HUES64 (cell line): Measurements from ENCODE around the gene B4GALT7.

ENCODE experiments used
- H3K27ac ChIP-seq: 2 replicates; pipeline ENCODE4 v1.7.0; 2013; ENCODE audit warnings: low read depth, low read length, inconsistent platforms
- H3K27me3 ChIP-seq: 2 replicates; pipeline ENCODE4 v1.6.1; 2013; ENCODE audit warnings: mild to moderate bottlenecking, low read length; ENCODE audit not compliant: insufficient read depth
- H3K36me3 ChIP-seq: 2 replicates; pipeline ENCODE4 v1.6.1; 2013; ENCODE audit warnings: mild to moderate bottlenecking, low read length; ENCODE audit not compliant: insufficient read depth
- H3K4me1 ChIP-seq: 2 replicates; pipeline ENCODE4 v1.6.1; 2013; ENCODE audit warnings: mild to moderate bottlenecking, low read length, moderate library complexity; ENCODE audit not compliant: insufficient read depth
- H3K4me3 ChIP-seq: 2 replicates; pipeline ENCODE4 v1.5.1; 2013; ENCODE audit warnings: mild to moderate bottlenecking, low read length, moderate library complexity
- H3K9ac ChIP-seq: 2 replicates; pipeline ENCODE4 v1.6.1; 2013; ENCODE audit warnings: mild to moderate bottlenecking, low read depth, low read length
- H3K9me3 ChIP-seq: 2 replicates; pipeline ENCODE4 v1.6.1; 2013; ENCODE audit warnings: low read depth, low read length; ENCODE audit not compliant: insufficient read depth
- WGBS: fragments of 150-250, 120-280 bp; methylation state at CpG from one replicate; pipeline ENCODE4 v1.1.7; 2013; ENCODE audit warnings: missing lambda C conversion rate; 5-methylcytosine and 5-hydroxymethylcytosine counted together

B4GALT7 gene

DNA sequence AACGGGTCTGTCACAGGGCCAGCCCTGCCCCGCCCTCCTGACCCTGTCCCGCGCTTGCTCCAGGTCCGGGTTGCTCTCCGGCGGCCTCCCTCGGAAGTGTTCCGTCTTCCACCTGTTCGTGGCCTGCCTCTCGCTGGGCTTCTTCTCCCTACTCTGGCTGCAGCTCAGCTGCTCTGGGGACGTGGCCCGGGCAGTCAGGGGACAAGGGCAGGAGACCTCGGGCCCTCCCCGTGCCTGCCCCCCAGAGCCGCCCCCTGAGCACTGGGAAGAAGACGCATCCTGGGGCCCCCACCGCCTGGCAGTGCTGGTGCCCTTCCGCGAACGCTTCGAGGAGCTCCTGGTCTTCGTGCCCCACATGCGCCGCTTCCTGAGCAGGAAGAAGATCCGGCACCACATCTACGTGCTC lies 4.2 kb downstream of the B4GALT7 start:
- Histone ChIP-seq H3K36me3 (peaks cover 10% of the 10 kb centered on the region), H3K27me3 (no peaks in the 10 kb centered on the region), H3K4me3 (no peak overlapping the region), H3K9me3 (no peaks in the 10 kb centered on the region), H3K4me1 (peaks cover 4% of the 10 kb centered on the region), H3K9ac (no peak overlapping the region), H3K27ac (no peak overlapping the region)
- whole genome bisulfite sequencing = 93% methylated on average over 27 of the region's 27 CpGs

DNA sequence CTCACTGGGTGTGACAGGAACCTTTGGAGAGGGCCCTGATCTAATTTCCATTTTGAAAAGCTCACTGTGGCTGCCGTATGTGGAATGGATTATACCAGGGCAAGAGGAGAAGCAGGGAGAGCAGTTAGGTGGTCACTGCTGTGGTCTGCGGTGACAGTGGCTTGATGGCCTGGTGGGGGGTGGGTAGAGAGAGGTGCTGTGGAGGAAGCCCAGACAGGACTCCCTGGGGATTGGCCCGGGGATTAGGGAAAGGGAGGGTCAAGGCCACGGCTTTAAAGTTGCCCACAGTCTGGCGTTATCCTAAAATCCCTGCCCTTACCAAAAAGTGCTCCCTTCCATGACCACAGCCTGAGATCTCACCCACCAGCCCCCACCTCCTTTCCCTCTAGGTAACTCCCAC lies 4.7 kb downstream of the B4GALT7 start:
- Histone ChIP-seq H3K4me3 (no peak overlapping the region), H3K4me1 (peaks cover 4% of the 10 kb centered on the region), H3K36me3 (peaks cover 15% of the 10 kb centered on the region), H3K27me3 (no peaks in the 10 kb centered on the region), H3K27ac (no peak overlapping the region), H3K9ac (no peak overlapping the region), H3K9me3 (no peaks in the 10 kb centered on the region)
- 89% methylated on average over 5 of the region's 5 CpGs for WGBS

DNA sequence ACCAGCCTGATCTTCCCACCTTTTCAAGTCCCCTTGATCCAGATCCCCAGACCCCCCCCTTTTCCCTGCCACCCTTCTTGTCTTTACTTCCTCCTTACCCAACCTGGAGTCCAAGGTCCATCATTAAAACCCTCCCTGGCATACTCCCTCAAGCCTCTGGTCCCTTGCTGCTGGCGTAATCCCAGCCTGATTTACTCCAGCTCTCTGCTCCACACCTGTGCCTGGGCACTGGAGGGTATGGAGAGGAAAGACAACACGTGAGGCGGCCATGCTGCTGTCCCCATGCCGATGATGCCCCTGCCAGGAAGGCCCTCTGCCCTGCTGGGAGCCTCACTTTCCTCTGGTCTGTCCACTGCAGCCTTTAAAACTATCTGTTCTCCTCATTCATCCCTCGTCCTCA lies 5.1 kb downstream of the B4GALT7 start:
- WGBS = 93% methylated on average over 5 of the region's 5 CpGs
- Histone ChIP-seq H3K4me1 (peaks cover 4% of the 10 kb centered on the region), H3K27ac (no peak overlapping the region), H3K9me3 (no peaks in the 10 kb centered on the region), H3K27me3 (no peaks in the 10 kb centered on the region), H3K4me3 (no peak overlapping the region), H3K36me3 (peaks cover 19% of the 10 kb centered on the region), H3K9ac (no peak overlapping the region)

DNA sequence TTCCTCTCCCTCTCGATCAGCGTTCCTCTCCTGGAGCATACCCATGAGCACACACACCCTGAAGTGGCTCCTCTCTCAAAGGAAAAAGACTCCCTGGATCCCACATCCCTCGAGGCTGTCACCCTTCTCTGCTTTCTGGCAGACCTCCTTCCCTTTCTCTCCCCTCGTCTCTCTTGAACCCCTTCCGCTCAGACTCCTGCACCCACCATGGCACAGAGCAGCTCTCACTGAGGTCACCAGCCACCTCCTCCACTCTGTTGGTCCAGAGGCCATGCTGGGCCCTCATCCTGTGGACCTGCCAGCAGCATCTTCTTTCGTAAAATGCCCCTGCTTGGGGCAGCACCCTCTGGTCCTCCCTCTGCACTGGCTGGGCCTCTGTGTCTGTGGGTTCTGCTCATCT lies 5.7 kb downstream of the B4GALT7 start:
- WGBS = 93% methylated on average over 6 of the region's 6 CpGs
- H3K27ac ChIP-seq = no peak overlapping the region
- no peaks in the 10 kb centered on the region for H3K27me3 ChIP-seq

DNA sequence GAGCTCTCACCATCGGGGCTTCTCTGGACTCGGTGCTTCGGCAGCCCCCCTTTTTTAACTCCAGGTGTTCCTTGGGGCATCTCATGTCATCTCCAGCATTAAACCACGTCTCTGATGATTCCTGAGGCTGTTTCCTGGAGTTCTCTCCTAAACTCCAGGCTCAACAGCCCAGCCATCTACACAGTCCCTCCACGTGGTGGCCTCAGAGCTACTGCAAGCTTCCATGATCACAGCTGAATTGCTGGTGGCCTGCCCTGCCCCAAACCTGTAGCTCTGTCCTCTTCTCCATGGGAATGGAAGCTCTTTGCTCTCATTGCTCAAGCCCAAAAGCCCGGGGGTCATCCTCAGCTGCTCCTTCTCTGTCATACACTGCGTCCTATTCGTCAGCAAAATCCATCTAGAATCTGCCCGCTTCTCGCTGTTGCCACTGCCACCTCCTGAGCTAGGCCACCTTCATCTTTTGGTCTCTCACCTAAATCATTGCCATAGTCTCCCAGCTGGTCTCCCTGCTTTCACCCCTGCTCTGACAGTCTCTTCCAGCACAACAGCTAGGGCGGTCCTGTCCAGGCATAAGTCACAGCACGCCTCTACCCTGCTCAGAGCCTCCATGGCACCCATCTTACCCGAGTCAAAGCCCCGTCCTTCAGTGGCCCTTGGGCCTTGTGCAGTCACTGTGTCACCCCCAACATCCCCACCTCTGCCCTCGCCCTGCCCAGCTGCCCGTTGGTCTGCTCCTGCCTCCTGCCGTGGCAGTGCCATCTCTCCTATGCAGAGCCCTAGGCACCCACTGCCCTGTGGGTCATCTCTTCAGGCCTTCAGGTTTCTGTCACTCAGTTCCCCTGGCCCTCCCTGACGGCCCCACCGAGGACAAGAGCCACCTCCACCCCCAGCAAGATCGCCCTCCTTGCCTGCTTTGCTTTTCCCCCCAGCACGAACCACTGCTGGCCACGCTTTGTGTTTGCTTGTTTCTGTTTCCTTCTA lies 6.4 kb downstream of the B4GALT7 start:
- Histone ChIP-seq H3K36me3 (peaks cover 19% of the 10 kb centered on the region), H3K4me1 (peaks cover 4% of the 10 kb centered on the region), H3K27me3 (no peaks in the 10 kb centered on the region), H3K9me3 (no peaks in the 10 kb centered on the region), H3K4me3 (no peak overlapping the region), H3K27ac (no peak overlapping the region; the same call in 1 of the 2 replicates), H3K9ac (no peak overlapping the region; the same call in 1 of the 2 replicates)
- WGBS = 88% methylated on average over 22 of the region's 22 CpGs

More for the DNA sequence above, 5.7 kb downstream of the B4GALT7 start:
- peaks cover 19% of the 10 kb centered on the region for H3K36me3 ChIP-seq
- H3K4me1 ChIP-seq = peaks cover 4% of the 10 kb centered on the region
- no peak overlapping the region for H3K4me3 ChIP-seq
- H3K9me3 ChIP-seq = no peaks in the 10 kb centered on the region
- no peak overlapping the region for H3K9ac ChIP-seq

DNA sequence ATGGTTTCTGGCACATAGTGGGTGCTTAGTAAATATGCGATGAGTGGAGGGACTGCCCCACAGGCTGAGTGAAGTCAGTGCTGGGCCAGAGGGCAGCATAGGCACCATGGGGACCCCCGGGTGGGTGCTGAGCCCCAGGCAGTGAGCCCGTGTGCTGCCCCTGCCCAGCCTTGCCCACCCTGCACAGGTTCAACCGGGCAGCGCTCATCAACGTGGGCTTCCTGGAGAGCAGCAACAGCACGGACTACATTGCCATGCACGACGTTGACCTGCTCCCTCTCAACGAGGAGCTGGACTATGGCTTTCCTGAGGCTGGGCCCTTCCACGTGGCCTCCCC lies 7.2 kb downstream of the B4GALT7 start:
- Histone ChIP-seq H3K4me1 (peaks cover 4% of the 10 kb centered on the region), H3K27ac (peak overlapping the region; percentile 91), H3K4me3 (no peak overlapping the region), H3K9me3 (no peaks in the 10 kb centered on the region), H3K27me3 (no peaks in the 10 kb centered on the region), H3K9ac (peak overlapping the region; percentile 37; the same call in 1 of the 2 replicates), H3K36me3 (peaks cover 19% of the 10 kb centered on the region)
- 70% methylated on average over 11 of the region's 11 CpGs for WGBS

DNA sequence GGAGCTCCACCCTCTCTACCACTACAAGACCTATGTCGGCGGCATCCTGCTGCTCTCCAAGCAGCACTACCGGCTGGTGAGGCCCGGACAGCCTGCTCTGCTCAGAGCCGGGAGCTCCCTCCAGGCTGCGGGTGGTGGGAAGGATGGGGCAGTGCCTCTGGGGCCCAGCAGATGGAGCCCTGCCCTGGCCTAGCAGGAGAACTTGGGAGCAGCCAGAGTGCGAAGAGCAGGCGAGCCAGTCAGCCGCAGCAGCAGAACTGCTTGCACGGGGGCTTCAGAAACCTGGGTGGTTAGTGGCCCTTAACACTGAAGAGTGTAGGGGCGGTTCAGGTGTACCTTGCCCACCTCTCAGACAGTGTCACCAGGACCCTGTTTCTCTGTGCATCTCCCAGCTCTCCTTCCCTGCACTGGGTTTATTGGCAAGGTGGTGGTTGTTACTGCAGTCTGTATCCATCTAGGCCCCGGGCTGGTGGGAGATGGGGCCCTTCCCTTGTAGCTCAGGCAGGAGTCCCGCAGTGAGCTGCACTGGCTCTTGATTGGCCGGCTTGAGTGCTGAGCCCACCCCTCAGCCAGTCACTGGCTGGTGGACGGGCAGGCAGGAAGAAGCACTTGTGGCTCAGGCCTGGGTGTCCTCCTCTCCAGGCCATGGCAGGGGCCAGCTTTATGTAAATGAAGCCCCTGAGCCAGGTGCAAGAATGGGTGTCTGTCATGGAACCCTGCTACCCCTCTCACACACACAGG lies 7.7 kb downstream of the B4GALT7 start:
- peaks cover 4% of the 10 kb centered on the region for H3K4me1 ChIP-seq
- H3K4me3 ChIP-seq = peak overlapping the region; percentile 29; the same call in 1 of the 2 replicates
- peaks cover 19% of the 10 kb centered on the region for H3K36me3 ChIP-seq
- H3K27ac ChIP-seq = peak overlapping the region; percentile 91
- H3K9me3 ChIP-seq = no peaks in the 10 kb centered on the region
- 24% methylated on average over 15 of the region's 15 CpGs for WGBS
- peak overlapping the region; percentile 37; the same call in 1 of the 2 replicates for H3K9ac ChIP-seq
- no peaks in the 10 kb centered on the region for H3K27me3 ChIP-seq

DNA sequence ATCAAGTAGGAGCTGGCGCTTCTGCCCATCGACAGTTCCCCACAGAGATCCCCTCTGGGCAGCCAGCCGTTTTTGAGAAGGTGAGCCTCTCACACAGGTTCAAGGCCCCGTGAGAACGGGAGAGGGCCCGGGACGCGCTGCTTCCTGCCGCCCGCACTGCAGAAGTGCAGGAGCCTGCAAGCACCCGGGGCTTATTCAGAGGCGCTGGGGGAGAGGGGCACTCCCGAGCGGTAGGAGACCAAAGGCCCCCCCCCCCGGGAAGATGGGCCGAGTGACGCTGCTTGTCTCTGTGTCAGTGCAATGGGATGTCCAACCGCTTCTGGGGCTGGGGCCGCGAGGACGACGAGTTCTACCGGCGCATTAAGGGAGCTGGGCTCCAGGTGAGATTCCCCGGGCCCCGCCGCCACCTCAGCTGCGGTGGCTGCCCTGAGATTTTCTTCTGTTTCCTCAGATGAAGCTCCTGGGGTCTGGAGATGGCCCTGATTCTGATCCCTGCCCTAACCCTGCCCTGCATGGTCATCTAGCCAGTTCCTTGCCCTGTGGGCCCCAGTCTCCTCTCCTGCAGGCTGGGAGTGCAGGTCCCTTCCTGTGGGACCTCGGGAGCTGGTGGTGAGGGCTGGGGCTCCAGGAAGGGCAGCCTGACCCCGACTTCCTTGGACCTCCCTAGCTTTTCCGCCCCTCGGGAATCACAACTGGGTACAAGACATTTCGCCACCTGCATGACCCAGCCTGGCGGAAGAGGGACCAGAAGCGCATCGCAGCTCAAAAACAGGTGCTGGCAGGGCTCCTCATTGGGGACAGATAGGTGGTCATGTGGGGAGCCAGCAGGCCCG lies 8.5 kb downstream of the B4GALT7 start:
- H3K27ac ChIP-seq = peak overlapping the region; percentile 91; the same call in 1 of the 2 replicates
- 90% methylated on average over 37 of the region's 37 CpGs for WGBS

DNA sequence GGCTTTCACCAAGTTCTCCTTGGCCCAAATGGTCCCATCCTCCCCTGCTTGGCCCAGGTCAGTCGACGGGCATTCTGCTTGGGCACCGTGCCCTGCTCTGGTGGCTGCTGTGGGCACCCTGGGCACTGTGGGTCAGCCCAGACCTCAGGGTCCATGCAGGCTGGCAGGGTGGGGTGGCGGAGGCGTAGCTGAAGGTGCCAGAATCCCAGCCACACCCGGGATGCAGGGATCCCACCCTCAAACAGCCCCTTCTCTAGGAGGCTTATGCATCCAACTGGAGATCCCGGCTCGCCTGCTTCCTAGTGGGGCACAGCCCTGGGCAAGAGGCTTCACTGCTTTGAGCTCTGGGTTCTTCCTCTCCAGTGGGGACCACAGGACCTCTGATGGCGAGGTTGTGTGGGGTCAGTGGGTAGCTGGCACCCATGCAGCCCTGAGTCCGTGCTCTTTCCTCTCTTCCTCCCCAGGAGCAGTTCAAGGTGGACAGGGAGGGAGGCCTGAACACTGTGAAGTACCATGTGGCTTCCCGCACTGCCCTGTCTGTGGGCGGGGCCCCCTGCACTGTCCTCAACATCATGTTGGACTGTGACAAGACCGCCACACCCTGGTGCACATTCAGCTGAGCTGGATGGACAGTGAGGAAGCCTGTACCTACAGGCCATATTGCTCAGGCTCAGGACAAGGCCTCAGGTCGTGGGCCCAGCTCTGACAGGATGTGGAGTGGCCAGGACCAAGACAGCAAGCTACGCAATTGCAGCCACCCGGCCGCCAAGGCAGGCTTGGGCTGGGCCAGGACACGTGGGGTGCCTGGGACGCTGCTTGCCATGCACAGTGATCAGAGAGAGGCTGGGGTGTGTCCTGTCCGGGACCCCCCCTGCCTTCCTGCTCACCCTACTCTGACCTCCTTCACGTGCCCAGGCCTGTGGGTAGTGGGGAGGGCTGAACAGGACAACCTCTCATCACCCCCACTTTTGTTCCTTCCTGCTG lies 9.4 kb downstream of the B4GALT7 start:
- Histone ChIP-seq H3K9ac (no peak overlapping the region), H3K36me3 (peaks cover 19% of the 10 kb centered on the region), H3K4me3 (no peak overlapping the region), H3K4me1 (peaks cover 4% of the 10 kb centered on the region), H3K27ac (no peak overlapping the region), H3K27me3 (no peaks in the 10 kb centered on the region), H3K9me3 (no peaks in the 10 kb centered on the region)
- WGBS = 95% methylated on average over 19 of the region's 21 CpGs

More for the DNA sequence above, 8.5 kb downstream of the B4GALT7 start:
- Histone ChIP-seq H3K36me3 (peaks cover 19% of the 10 kb centered on the region), H3K4me3 (no peak overlapping the region), H3K4me1 (peaks cover 4% of the 10 kb centered on the region), H3K9me3 (no peaks in the 10 kb centered on the region), H3K9ac (no peak overlapping the region; the same call in 1 of the 2 replicates), H3K27me3 (no peaks in the 10 kb centered on the region)
